Measurements from ENCODE around the gene SAMD3.

SAMD3 gene

GRCh38 chr6:130190701-130191690, 31.8 kb downstream of the SAMD3 start:
- Mint-ChIP-seq H3K27ac (no peak overlapping the region), H3K27me3 (ENCODE audit: low read depth, poor library complexity) (peaks cover 4% of the 10 kb centered on the region), H3K4me3 (no peak overlapping the region), H3K36me3 (ENCODE audit: low read depth) (peaks cover 28% of the 10 kb centered on the region), H3K9me3 (peaks cover 39% of the 10 kb centered on the region), H3K4me1 (peaks cover 14% of the 10 kb centered on the region)
- DNase-seq, result no peak
- TF ChIP-seq CTCF (IDR thresholded peaks at IDR 0.05), result no peak

- DNase-seq, result no peak
- Mint-ChIP-seq H3K9me3 (peaks cover 39% of the 10 kb centered on the region), H3K27me3 (ENCODE audit: low read depth, poor library complexity) (no peaks in the 10 kb centered on the region), H3K27ac (no peak overlapping the region), H3K4me3 (no peak overlapping the region), H3K36me3 (ENCODE audit: low read depth) (peaks cover 28% of the 10 kb centered on the region), H3K4me1 (peaks cover 5% of the 10 kb centered on the region)
- TF ChIP-seq CTCF (IDR thresholded peaks at IDR 0.05), result no peak
Observed at GRCh38 chr6:130189531-130190397, 33.0 kb downstream of the SAMD3 start.

GRCh38 chr6:130188207-130188899, 34.4 kb downstream of the SAMD3 start:
- DNase-seq, result no peak
- Mint-ChIP-seq H3K27ac (no peak overlapping the region), H3K4me1 (no peaks in the 10 kb centered on the region), H3K9me3 (peaks cover 28% of the 10 kb centered on the region), H3K27me3 (ENCODE audit: low read depth, poor library complexity) (no peaks in the 10 kb centered on the region), H3K36me3 (ENCODE audit: low read depth) (peaks cover 25% of the 10 kb centered on the region), H3K4me3 (no peak overlapping the region)
- TF ChIP-seq CTCF (IDR thresholded peaks at IDR 0.05), result no peak

- H3K4me1 Mint-ChIP-seq, result no peaks in the 10 kb centered on the region
- H3K9me3 Mint-ChIP-seq, result peaks cover 20% of the 10 kb centered on the region
- no peak for DNase-seq
- TF ChIP-seq CTCF (IDR thresholded peaks at IDR 0.05), result no peak
- no peak overlapping the region for H3K4me3 Mint-ChIP-seq
- peaks cover 17% of the 10 kb centered on the region for H3K36me3 Mint-ChIP-seq (ENCODE audit: low read depth)
- no peak overlapping the region for H3K27ac Mint-ChIP-seq
- no peaks in the 10 kb centered on the region for H3K27me3 Mint-ChIP-seq (ENCODE audit: low read depth, poor library complexity)
Observed at GRCh38 chr6:130187335-130188206, 35.2 kb downstream of the SAMD3 start.

GRCh38 chr6:130185658-130186057, 37.1 kb downstream of the SAMD3 start:
- Mint-ChIP-seq H3K36me3 (ENCODE audit: low read depth) (peaks cover 4% of the 10 kb centered on the region), H3K9me3 (peaks cover 8% of the 10 kb centered on the region), H3K27ac (no peak overlapping the region), H3K4me1 (no peaks in the 10 kb centered on the region), H3K4me3 (no peak overlapping the region), H3K27me3 (ENCODE audit: low read depth, poor library complexity) (no peaks in the 10 kb centered on the region)
- TF ChIP-seq CTCF (IDR thresholded peaks at IDR 0.05), result no peak
- no peak for DNase-seq

Measured in nephron progenitor cell (in vitro differentiated cells).